Sigmoid colon (tissue), 4 donors: ENCODE measurements around the gene RFX3.

Source experiments
- POLR2AphosphoS5 ChIP-seq, 4 donors: sonication (generic); formaldehyde crosslinking; IDR thresholded peaks; one replicate each; pipeline ENCODE4 v1.6.1; 2017; ENCODE audit warnings: antibody characterized with exemption in 4 of 4
- TF ChIP-seq, protein P1 (sequence below), 4 experiments: fragments of 450-650 bp in 3 of 4; fragments of 200-600 bp in 1 of 4; IDR thresholded peaks; one replicate each; pipeline ENCODE4 v1.5.1; 2016 to 2019; ENCODE audit warnings: antibody characterized with exemption in 4 of 4, mild to moderate bottlenecking in 3 of 4, moderate library complexity in 2 of 4

DNA sequence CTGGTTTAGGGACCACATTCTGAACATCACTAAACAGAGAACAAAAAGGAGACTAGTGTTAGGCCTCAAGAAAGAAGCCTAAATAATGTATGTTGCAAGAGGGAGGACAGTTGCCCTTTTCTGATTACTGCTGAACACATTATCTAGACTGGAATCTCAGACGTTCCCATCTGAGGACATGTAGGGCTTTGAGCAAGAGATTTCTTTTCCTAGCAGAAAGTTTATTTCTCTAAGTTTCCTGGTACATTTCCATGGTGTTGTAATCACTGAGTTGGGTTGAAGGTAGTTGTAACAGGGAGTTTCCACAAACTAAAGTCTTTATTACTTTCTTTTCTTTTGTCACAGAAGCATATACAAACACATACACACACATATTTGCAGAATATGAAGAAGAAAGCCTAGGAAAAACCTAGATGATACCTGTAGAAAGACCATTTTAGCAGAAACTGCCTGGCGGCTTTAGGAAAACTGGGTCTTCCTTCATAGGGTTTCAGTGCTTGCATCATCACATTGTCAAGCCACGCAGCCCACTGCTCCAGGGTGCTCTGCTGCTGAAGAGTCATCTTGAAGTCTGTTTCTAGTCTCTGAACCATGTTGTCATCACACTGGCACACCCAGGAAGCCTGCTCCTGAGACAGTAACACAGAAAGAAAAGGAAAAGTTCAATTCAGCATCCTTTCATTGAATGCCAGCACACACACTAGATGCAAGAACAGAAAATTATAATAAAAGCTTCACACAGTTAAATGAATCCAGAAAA is 269.1 kb downstream of the RFX3 start:
- TF ChIP-seq, protein P1, sequence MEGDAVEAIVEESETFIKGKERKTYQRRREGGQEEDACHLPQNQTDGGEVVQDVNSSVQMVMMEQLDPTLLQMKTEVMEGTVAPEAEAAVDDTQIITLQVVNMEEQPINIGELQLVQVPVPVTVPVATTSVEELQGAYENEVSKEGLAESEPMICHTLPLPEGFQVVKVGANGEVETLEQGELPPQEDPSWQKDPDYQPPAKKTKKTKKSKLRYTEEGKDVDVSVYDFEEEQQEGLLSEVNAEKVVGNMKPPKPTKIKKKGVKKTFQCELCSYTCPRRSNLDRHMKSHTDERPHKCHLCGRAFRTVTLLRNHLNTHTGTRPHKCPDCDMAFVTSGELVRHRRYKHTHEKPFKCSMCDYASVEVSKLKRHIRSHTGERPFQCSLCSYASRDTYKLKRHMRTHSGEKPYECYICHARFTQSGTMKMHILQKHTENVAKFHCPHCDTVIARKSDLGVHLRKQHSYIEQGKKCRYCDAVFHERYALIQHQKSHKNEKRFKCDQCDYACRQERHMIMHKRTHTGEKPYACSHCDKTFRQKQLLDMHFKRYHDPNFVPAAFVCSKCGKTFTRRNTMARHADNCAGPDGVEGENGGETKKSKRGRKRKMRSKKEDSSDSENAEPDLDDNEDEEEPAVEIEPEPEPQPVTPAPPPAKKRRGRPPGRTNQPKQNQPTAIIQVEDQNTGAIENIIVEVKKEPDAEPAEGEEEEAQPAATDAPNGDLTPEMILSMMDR (IDR thresholded peaks at IDR 0.05), result no peak
- no peak for TF ChIP-seq POLR2AphosphoS5 (IDR thresholded peaks at IDR 0.05)
